GM21381 (cell line): ENCODE results near the gene MUC4.
"Not testable (repeated sequence)": the region's sequence is repeated elsewhere in the genome, so short reads cannot be mapped to it uniquely, and the experiment has no call there.

Source experiments
- ATAC-seq: cut with Tn5 transposase; IDR thresholded peaks from one replicate; pipeline ENCODE4 v1.9.1; 2021; ENCODE audit warnings: mild to moderate bottlenecking, moderate library complexity; ENCODE audit not compliant: unreplicated experiment

Gene MUC4

GRCh38 chr3:195748661-195749060 is 63.1 kb downstream of the MUC4 start:
- ATAC-seq = no peak

GRCh38 chr3:195746751-195747150 is 65.0 kb downstream of the MUC4 start:
- ATAC-seq = no peak

- no peak for ATAC-seq
These were observed 65.4 kb downstream of the MUC4 start for GRCh38 chr3:195746346-195746745.

GRCh38 chr3:195744437-195744836 is 67.3 kb downstream of the MUC4 start:
- ATAC-seq = no peak

- no peak for ATAC-seq
These were observed 72.1 kb downstream of the MUC4 start for GRCh38 chr3:195739561-195740111.

- no peak for ATAC-seq
These were observed 73.3 kb downstream of the MUC4 start for GRCh38 chr3:195738274-195739044.

- not testable (repeated sequence) for ATAC-seq
These were observed 73.9 kb downstream of the MUC4 start for GRCh38 chr3:195737782-195738181.

GRCh38 chr3:195736866-195737490 is 74.8 kb downstream of the MUC4 start:
- ATAC-seq = no peak

- ATAC-seq = no peak
These were observed 76.6 kb downstream of the MUC4 start for GRCh38 chr3:195735036-195735695.

GRCh38 chr3:195732940-195733339 is 78.8 kb downstream of the MUC4 start:
- no peak for ATAC-seq

GRCh38 chr3:195731356-195731905 is 80.3 kb downstream of the MUC4 start:
- no peak for ATAC-seq

- no peak for ATAC-seq
These were observed 82.1 kb downstream of the MUC4 start for GRCh38 chr3:195729476-195730251.

- ATAC-seq = not testable (repeated sequence)
These were observed 82.9 kb downstream of the MUC4 start for GRCh38 chr3:195728789-195729188.

- ATAC-seq = no peak
These were observed 84.0 kb downstream of the MUC4 start for GRCh38 chr3:195727606-195728195.

- ATAC-seq = not testable (repeated sequence)
These were observed 85.6 kb downstream of the MUC4 start for GRCh38 chr3:195725916-195726740.

- ATAC-seq = not testable (repeated sequence)
These were observed 87.4 kb downstream of the MUC4 start for GRCh38 chr3:195724363-195724762.

GRCh38 chr3:195722996-195723345 is 88.8 kb downstream of the MUC4 start:
- not testable (repeated sequence) for ATAC-seq

GRCh38 chr3:195722139-195722995 is 89.4 kb downstream of the MUC4 start:
- ATAC-seq = not testable (repeated sequence)
